Measurements from ENCODE around the gene DTNA. TPM values are rescaled to one million over a fixed set of nuclear protein-coding genes. Genes with fewer than 3 reads are reported as not detected.

The DTNA gene
- total RNA-seq, 3 donors from 2014 or later: 0.18 to 0.24 TPM; not detected in 1

GRCh38 chr18:34796035-34796657 lies 86.0 kb downstream of the DTNA start:
- H3K4me1 Mint-ChIP-seq (ENCODE audit: low read depth): no peaks in the 10 kb centered on the region
- ATAC-seq (no peak), DNase-seq (no peak)
- peaks cover 5% of the 10 kb centered on the region for H3K27me3 Mint-ChIP-seq (ENCODE audit: low read depth)
- no peak overlapping the region for H3K4me3 Mint-ChIP-seq
- no peaks in the 10 kb centered on the region for H3K36me3 Mint-ChIP-seq (ENCODE audit: insufficient read depth)
- no peaks in the 10 kb centered on the region for H3K9me3 Mint-ChIP-seq

DNA sequence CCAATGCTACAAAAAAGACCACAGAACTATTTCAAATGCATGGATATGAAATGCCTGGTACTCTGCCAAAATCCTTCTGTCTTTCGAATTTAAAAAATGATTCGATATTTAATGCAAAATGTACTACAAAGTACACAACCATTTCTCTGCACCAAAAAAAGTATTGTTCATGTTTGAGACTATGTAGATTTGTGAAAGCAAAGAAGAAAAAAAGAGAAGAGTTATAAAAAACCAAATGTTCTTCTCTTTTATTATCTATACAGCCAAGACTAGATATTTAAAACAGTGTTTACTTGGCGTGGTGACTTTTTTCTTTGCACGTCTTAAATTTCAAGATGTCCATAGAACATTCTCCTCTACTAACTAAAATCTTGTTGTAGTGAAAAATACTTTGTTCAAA lies 89.2 kb downstream of the DTNA start:
- Mint-ChIP-seq H3K4me1 (ENCODE audit: low read depth) (no peaks in the 10 kb centered on the region), H3K27me3 (ENCODE audit: low read depth) (peaks cover 6% of the 10 kb centered on the region), H3K9me3 (no peaks in the 10 kb centered on the region), H3K4me3 (no peak overlapping the region), H3K36me3 (ENCODE audit: insufficient read depth) (no peaks in the 10 kb centered on the region)
- ATAC-seq: no peak
- DNase-seq: no peak

- Mint-ChIP-seq H3K9me3 (no peaks in the 10 kb centered on the region), H3K4me1 (ENCODE audit: low read depth) (no peaks in the 10 kb centered on the region)
- DNase-seq: no peak
Measured at GRCh38 chr18:34800381-34800780, 90.3 kb downstream of the DTNA start.

GRCh38 chr18:34801774-34802173 lies 91.7 kb downstream of the DTNA start:
- no peaks in the 10 kb centered on the region for H3K36me3 Mint-ChIP-seq (ENCODE audit: insufficient read depth)
- no peak overlapping the region for H3K4me3 Mint-ChIP-seq
- DNase-seq: no peak
- H3K27me3 Mint-ChIP-seq (ENCODE audit: low read depth): peaks cover 6% of the 10 kb centered on the region
- no peaks in the 10 kb centered on the region for H3K4me1 Mint-ChIP-seq (ENCODE audit: low read depth)
- H3K9me3 Mint-ChIP-seq: no peaks in the 10 kb centered on the region
- ATAC-seq: peak; percentile 85 to 88

More at GRCh38 chr18:34800381-34800780, 90.3 kb downstream of the DTNA start:
- ATAC-seq: no peak
- Mint-ChIP-seq H3K4me3 (no peak overlapping the region), H3K27me3 (ENCODE audit: low read depth) (peaks cover 6% of the 10 kb centered on the region), H3K36me3 (ENCODE audit: insufficient read depth) (no peaks in the 10 kb centered on the region)

- Mint-ChIP-seq H3K4me3 (no peak overlapping the region), H3K36me3 (ENCODE audit: insufficient read depth) (no peaks in the 10 kb centered on the region)
Measured at GRCh38 chr18:34802959-34803358, 92.9 kb downstream of the DTNA start.

GRCh38 chr18:34803877-34804400 lies 93.8 kb downstream of the DTNA start:
- H3K9me3 Mint-ChIP-seq: no peaks in the 10 kb centered on the region
- H3K4me3 Mint-ChIP-seq: no peak overlapping the region
- no peaks in the 10 kb centered on the region for H3K4me1 Mint-ChIP-seq (ENCODE audit: low read depth)
- DNase-seq: no peak
- peaks cover 2% of the 10 kb centered on the region for H3K27me3 Mint-ChIP-seq (ENCODE audit: low read depth)
- H3K36me3 Mint-ChIP-seq (ENCODE audit: insufficient read depth): no peaks in the 10 kb centered on the region
- no peak for ATAC-seq

More at GRCh38 chr18:34802959-34803358, 92.9 kb downstream of the DTNA start:
- Mint-ChIP-seq H3K9me3 (no peaks in the 10 kb centered on the region), H3K4me1 (ENCODE audit: low read depth) (no peaks in the 10 kb centered on the region), H3K27me3 (ENCODE audit: low read depth) (peaks cover 2% of the 10 kb centered on the region)
- DNase-seq: no peak
- no peak for ATAC-seq

DNA sequence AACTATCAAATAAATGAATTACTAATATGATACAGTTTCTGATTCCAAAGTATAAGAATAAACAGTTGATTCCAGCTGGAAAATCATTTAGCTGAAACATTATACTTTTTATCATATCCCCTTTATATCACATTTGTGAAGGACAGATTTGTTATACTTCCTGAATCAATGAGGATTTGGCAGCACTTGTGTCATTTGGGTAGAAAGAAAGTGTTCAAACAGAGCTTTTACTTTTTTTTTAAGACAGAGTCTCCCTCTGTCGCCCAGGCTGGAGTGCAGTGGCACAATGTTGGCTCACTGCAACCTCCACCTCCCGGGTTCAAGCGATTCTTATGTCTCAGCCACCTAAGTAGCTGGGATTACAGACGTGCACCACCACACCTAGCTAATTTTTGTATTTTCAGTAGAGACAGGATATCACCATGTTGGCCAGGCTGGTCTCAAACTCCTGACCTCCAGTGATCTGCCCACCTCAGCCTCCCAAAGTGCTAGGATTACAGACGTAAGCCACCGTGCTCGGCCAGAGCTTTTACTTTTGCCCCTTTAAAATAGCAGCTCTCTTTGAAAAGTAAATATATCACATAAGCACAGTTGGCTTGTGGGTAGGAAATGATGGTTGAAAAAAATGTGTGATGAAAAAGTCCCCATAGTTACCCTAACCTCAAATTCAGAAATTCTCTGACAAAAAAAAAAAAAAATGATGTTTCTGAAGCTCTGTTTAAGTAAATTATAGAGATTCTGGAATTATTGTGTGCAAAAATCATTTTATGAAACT lies 95.2 kb downstream of the DTNA start:
- ATAC-seq: no peak
- peaks cover 2% of the 10 kb centered on the region for H3K27me3 Mint-ChIP-seq (ENCODE audit: low read depth)
- H3K9me3 Mint-ChIP-seq: no peaks in the 10 kb centered on the region
- H3K4me3 Mint-ChIP-seq: no peak overlapping the region
- no peak for DNase-seq
- no peaks in the 10 kb centered on the region for H3K4me1 Mint-ChIP-seq (ENCODE audit: low read depth)
- no peaks in the 10 kb centered on the region for H3K36me3 Mint-ChIP-seq (ENCODE audit: insufficient read depth)

GRCh38 chr18:34805878-34806351 lies 95.8 kb downstream of the DTNA start:
- no peaks in the 10 kb centered on the region for H3K36me3 Mint-ChIP-seq (ENCODE audit: insufficient read depth)
- peaks cover 2% of the 10 kb centered on the region for H3K27me3 Mint-ChIP-seq (ENCODE audit: low read depth)
- DNase-seq (no peak), ATAC-seq (no peak)
- no peaks in the 10 kb centered on the region for H3K9me3 Mint-ChIP-seq
- H3K4me3 Mint-ChIP-seq: no peak overlapping the region
- H3K4me1 Mint-ChIP-seq (ENCODE audit: low read depth): no peaks in the 10 kb centered on the region

DNA sequence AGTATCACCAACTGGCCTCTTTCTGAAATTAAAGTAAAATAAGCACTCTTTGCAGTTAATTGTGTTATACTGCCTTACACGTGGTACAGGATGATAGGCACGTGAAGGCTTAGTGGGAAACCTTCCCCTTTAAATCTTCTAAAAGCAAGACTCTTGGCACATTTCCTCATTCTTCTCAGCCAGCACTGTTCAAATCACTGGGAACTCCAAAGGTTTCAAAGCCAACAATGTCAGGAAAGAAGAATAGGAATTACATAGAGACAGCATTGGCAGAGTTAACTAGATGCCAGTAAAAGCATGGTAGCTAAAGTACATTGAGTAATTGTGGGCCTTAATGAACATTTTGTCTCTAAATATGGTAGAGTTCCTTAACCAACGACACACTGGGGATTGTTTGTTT lies 96.4 kb downstream of the DTNA start:
- H3K4me3 Mint-ChIP-seq: no peak overlapping the region
- ATAC-seq: no peak
- H3K36me3 Mint-ChIP-seq (ENCODE audit: insufficient read depth): no peaks in the 10 kb centered on the region

GRCh38 chr18:34807106-34807796 lies 97.2 kb downstream of the DTNA start:
- H3K4me1 Mint-ChIP-seq (ENCODE audit: low read depth): no peaks in the 10 kb centered on the region
- DNase-seq (no peak), ATAC-seq (no peak)
- peaks cover 2% of the 10 kb centered on the region for H3K27me3 Mint-ChIP-seq (ENCODE audit: low read depth)
- no peak overlapping the region for H3K4me3 Mint-ChIP-seq
- no peaks in the 10 kb centered on the region for H3K9me3 Mint-ChIP-seq
- H3K36me3 Mint-ChIP-seq (ENCODE audit: insufficient read depth): no peaks in the 10 kb centered on the region

More for the DNA sequence above, 96.4 kb downstream of the DTNA start:
- peaks cover 2% of the 10 kb centered on the region for H3K27me3 Mint-ChIP-seq (ENCODE audit: low read depth)
- no peaks in the 10 kb centered on the region for H3K4me1 Mint-ChIP-seq (ENCODE audit: low read depth)
- H3K9me3 Mint-ChIP-seq: no peaks in the 10 kb centered on the region
- no peak for DNase-seq

DNA sequence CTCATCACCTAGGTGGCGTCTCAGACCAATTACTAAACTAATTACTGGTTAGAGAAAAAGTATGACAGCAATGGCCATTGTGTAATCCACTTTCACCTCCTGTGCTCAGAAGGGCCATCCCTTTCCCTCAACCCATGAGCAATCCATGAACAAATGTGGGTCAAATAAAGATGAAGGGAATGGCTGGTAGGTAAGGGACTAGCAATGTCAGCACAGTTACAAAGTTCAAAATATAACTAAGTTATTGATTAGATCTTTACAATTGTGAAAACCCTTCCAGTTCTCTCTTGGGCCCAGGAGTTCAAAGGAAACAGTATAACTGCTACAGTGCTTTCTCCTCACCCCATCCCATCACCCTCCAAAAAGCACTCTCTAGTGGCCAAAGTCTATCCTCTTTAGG lies 98.3 kb downstream of the DTNA start:
- no peaks in the 10 kb centered on the region for H3K4me1 Mint-ChIP-seq (ENCODE audit: low read depth)
- H3K36me3 Mint-ChIP-seq (ENCODE audit: insufficient read depth): no peaks in the 10 kb centered on the region
- ATAC-seq (no peak), DNase-seq (no peak)
- no peaks in the 10 kb centered on the region for H3K9me3 Mint-ChIP-seq
- H3K27me3 Mint-ChIP-seq (ENCODE audit: low read depth): no peaks in the 10 kb centered on the region
- no peak overlapping the region for H3K4me3 Mint-ChIP-seq

- no peaks in the 10 kb centered on the region for H3K9me3 Mint-ChIP-seq
- H3K27me3 Mint-ChIP-seq (ENCODE audit: low read depth): peaks cover 1% of the 10 kb centered on the region
- H3K4me3 Mint-ChIP-seq: no peak overlapping the region
- DNase-seq: no peak
- no peaks in the 10 kb centered on the region for H3K36me3 Mint-ChIP-seq (ENCODE audit: insufficient read depth)
- H3K4me1 Mint-ChIP-seq (ENCODE audit: low read depth): no peaks in the 10 kb centered on the region
- ATAC-seq: no peak
Measured at GRCh38 chr18:34809451-34810072, 99.5 kb downstream of the DTNA start.

DNA sequence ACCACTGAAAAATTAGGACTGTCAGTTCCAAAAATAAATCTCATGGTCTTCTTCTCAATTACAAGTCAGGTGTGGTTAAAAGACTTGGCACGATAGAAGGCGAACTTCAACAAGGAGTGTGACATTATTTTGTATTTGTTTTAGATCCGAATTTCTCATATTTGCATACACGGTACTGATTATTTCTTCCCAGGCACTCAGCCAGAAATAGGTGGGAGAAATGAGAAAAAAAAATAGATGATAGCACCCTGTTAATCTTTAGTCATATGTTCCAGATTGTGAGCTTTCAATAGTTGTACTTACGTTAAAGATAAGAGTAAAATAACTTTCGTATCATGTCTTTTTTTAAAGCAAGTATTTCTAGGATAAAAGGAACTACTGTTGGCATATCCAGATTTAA lies 106.1 kb downstream of the DTNA start:
- DNase-seq (no peak), ATAC-seq (no peak)
- Mint-ChIP-seq H3K36me3 (ENCODE audit: insufficient read depth) (no peaks in the 10 kb centered on the region), H3K4me1 (ENCODE audit: low read depth) (no peaks in the 10 kb centered on the region), H3K4me3 (no peak overlapping the region), H3K9me3 (no peaks in the 10 kb centered on the region), H3K27me3 (ENCODE audit: low read depth) (peaks cover 6% of the 10 kb centered on the region)

DNA sequence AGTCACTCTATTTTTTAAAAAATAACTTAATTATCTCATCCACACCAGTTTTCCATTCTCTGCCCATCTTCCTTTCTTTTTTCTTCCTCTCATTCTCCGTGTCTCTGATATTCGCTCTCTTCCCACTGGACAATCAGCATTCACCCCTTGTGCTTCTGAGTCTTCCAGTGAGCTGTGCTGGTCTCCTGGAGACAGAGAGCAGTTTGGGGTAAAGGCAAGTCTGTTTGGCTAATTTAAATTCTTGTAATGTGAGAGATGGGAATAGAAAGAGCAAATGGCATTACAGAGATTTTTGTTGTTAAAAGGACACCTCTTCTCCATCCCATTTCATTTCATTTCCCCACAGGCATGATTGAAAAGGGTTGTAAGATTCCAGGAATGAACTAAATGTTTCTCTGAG lies 107.5 kb downstream of the DTNA start:
- H3K36me3 Mint-ChIP-seq (ENCODE audit: insufficient read depth): no peaks in the 10 kb centered on the region
- ATAC-seq: no peak
- H3K27me3 Mint-ChIP-seq (ENCODE audit: low read depth): peaks cover 6% of the 10 kb centered on the region
- no peaks in the 10 kb centered on the region for H3K4me1 Mint-ChIP-seq (ENCODE audit: low read depth)
- no peak for DNase-seq
- no peaks in the 10 kb centered on the region for H3K9me3 Mint-ChIP-seq
- H3K4me3 Mint-ChIP-seq: no peak overlapping the region
